ENCODE measurements around the gene MAP3K2.

- TF ChIP-seq EZH2 (IDR thresholded peaks at IDR 0.05; ENCODE audit: insufficient read depth, poor library complexity, severe bottlenecking): no peak
- no peak for TF ChIP-seq EZH2phosphoT487 (IDR thresholded peaks at IDR 0.05; ENCODE audit: insufficient read depth, low read depth)
Measured at GRCh38 chr2:127398239-127398590, 10.4 kb upstream of the MAP3K2 start.

All from GM23248 (cell line).